AG04449 (cell line): ENCODE results near the gene BCAR3.

Experiments
- CTCF ChIA-PET: fragments of 350-600 bp; formaldehyde crosslinking; extraction: SDS; loops from one replicate; lab custom pipeline; 2021; ENCODE audit warnings: antibody characterized with exemption; lab: Yijun Ruan, JAX
- POLR2A ChIA-PET: fragments of 400-600, 350-600 bp; formaldehyde crosslinking; extraction: SDS; loops from one replicate; lab custom pipeline; 2020; ENCODE audit warnings: antibody characterized with exemption, inconsistent platforms; lab: Yijun Ruan, JAX
- DNase-seq: peaks from one replicate; pipeline ENCODE4 v3.0.0-alpha.2; 2010; ENCODE audit warnings: low read depth, low spot score
- H3K4me3 ChIP-seq: 2 replicates; pipeline ENCODE4 v1.5.1; 2011; ENCODE audit warnings: low read depth, mild to moderate bottlenecking, control low read depth, low read length
- TF ChIP-seq, protein P1 (sequence below): IDR thresholded peaks from one replicate; pipeline ENCODE4 v1.5.1; 2011; ENCODE audit warnings: mild to moderate bottlenecking, moderate library complexity, low read length, control low read depth, inconsistent platforms; ENCODE audit not compliant: insufficient read depth; ENCODE audit errors: missing control alignments

BCAR3 gene

GRCh38 chr1:93549131-93549530 is 132.5 kb downstream of the BCAR3 start:
- ChIA-PET CTCF (interaction anchor here (1.4 kb wide), 1 partner anchor 9 kb away, joined by 4 read pairs; no protein-coding TSS in a partner anchor), POLR2A (no interaction called here)
- no peak for DNase-seq
- H3K4me3 ChIP-seq, result no peak overlapping the region
- TF ChIP-seq, protein P1, sequence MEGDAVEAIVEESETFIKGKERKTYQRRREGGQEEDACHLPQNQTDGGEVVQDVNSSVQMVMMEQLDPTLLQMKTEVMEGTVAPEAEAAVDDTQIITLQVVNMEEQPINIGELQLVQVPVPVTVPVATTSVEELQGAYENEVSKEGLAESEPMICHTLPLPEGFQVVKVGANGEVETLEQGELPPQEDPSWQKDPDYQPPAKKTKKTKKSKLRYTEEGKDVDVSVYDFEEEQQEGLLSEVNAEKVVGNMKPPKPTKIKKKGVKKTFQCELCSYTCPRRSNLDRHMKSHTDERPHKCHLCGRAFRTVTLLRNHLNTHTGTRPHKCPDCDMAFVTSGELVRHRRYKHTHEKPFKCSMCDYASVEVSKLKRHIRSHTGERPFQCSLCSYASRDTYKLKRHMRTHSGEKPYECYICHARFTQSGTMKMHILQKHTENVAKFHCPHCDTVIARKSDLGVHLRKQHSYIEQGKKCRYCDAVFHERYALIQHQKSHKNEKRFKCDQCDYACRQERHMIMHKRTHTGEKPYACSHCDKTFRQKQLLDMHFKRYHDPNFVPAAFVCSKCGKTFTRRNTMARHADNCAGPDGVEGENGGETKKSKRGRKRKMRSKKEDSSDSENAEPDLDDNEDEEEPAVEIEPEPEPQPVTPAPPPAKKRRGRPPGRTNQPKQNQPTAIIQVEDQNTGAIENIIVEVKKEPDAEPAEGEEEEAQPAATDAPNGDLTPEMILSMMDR, result no peak

DNA sequence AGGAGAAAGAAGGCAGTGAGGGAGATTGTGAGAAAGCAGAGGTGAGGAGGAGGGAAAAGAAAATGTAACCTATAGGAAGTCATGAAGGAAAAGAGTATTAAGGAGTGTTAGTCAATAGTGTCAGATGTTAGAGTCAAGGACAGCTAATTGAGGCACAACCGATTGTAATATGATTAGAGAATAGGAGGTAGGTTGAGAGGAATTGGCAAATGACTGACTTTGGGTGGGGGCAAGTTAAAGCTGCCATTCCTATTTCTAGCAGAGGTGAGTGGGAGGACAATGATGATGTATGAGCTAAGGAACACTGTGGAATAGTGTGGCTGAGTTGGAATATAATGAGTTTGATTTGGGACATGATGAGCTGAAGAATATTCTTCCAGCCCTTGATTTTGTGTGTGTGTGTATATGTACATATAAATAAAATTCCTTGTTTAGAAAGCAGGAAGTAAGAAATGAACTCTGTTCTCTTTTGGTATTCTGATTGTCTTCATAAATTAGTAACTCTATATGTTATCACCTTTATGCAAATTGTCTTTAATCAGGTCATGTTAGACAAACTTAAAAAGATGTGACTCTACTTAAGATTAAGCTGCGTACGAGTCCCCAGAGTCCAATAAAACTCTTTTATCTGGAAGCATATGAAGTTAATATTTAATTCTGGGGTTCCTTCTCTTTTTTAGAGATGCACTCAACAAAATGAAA is 135.3 kb downstream of the BCAR3 start:
- CTCF ChIA-PET, result interaction anchor here (1.9 kb wide), 1 partner anchor 242 kb away, joined by 5 read pairs; no protein-coding TSS in a partner anchor
- H3K4me3 ChIP-seq, result no peak overlapping the region
- TF ChIP-seq, protein P1, result no peak
- POLR2A ChIA-PET, result no interaction called here
- DNase-seq, result no peak

DNA sequence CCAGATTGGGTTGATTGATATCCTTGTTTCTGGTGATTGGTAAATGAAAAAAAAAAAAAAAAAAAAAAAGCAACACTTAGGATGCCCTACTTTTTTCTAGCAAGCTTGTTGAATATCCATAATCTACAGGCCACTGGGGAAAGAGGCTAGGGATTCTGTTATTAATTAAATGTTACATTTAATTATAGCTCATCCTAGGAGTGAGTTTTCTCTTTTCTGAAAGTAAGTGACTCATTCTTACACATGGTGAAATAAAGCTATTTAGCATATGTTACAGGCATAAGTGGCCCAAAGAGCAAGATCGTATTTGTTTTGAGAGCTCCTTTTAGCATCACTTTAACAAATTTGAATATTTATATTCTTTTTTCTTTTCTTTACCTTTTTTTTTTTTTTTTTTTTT is 139.2 kb downstream of the BCAR3 start:
- TF ChIP-seq, protein P1, result no peak
- ChIA-PET POLR2A (no interaction called here), CTCF (no interaction called here)
- DNase-seq, result no peak
- no peak overlapping the region for H3K4me3 ChIP-seq

DNA sequence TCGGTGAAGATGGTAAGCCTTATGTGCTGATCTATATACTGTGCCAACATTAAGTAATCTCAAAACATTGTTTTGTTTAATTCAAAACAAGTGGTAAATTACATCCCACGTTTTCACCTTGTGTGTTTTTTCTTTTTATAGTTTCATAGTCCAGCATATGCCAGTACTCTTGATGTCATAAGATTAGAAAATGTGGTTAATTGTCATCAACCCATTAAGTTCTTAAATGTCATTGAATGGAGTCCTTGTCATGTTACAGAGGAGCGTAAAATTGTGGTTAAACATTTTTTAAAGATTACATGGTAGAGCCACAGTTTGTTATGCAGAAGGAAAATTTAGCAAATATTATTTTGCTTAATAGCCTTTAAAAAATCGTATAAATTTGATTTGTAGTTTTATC is 140.6 kb downstream of the BCAR3 start:
- CTCF ChIA-PET, result interaction anchor here (0.9 to 1.5 kb wide), 2 partner anchors 12 to 23 kb away, joined by 3 to 5 read pairs; no protein-coding TSS in a partner anchor

DNA sequence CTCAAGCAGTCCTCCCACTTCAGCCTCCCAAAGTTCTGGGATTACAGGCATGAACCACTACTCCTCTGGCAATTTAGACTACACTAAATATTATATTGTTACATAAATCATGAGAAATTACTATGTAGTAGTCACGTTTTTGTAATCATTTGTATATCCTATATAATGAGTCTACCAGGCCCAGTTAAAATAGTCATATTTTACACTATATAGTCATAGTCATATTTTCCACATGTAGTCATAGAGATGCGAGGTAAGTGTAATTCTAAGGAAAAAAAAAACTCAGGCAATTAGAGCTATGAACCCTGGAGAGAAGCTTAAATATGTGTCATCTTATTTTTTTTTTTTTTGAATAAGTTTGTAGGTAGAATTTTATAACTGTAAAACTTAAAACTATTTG is 143.7 kb downstream of the BCAR3 start:
- ChIA-PET POLR2A (no interaction called here), CTCF (no interaction called here)
- H3K4me3 ChIP-seq, result no peak overlapping the region
- DNase-seq, result no peak
- TF ChIP-seq, protein P1, result no peak

More for the DNA sequence above, 140.6 kb downstream of the BCAR3 start:
- POLR2A ChIA-PET, result no interaction called here
- no peak for DNase-seq
- no peak overlapping the region for H3K4me3 ChIP-seq
- TF ChIP-seq, protein P1, result no peak

DNA sequence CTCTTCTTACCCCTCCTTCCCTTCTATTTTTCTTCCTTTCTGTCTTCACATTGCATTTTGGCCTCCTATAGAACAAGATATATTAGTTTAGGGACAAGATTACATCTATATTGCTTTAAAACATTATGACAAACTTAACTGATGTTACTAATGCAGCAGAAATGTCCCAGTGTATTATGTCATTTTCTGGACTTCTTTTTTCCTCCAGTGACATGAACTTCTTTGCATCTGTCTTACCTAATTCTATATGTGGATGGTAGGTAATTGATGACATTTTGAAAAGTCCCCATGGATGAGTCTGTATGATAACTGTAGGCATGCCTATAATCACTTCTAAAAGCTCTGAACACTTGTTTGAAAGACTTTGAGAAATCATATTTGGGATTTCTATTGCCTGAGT is 144.2 kb downstream of the BCAR3 start:
- ChIA-PET CTCF (no interaction called here), POLR2A (no interaction called here)

More for the DNA sequence above, 144.2 kb downstream of the BCAR3 start:
- TF ChIP-seq, protein P1, result no peak
- no peak overlapping the region for H3K4me3 ChIP-seq
- no peak for DNase-seq
